Gastroesophageal sphincter (tissue), 3 donors: ENCODE results near the gene FAM43B.

Source experiments
- EP300 ChIP-seq: sonication (generic); formaldehyde crosslinking; IDR thresholded peaks from one replicate; pipeline ENCODE4 v1.6.1; 2017; ENCODE audit warnings: antibody characterized with exemption, mild to moderate bottlenecking
- TF ChIP-seq, protein P1 (sequence below), 4 experiments: fragments of 200-600 bp in 2 of 4; fragments of 450-650 bp in 2 of 4; sonication (generic) in 1 of 4; IDR thresholded peaks; one replicate each; pipeline ENCODE4 v1.5.1; 2017 to 2019; ENCODE audit warnings: antibody characterized with exemption in 4 of 4, mild to moderate bottlenecking in 2 of 4, moderate library complexity in 2 of 4

DNA sequence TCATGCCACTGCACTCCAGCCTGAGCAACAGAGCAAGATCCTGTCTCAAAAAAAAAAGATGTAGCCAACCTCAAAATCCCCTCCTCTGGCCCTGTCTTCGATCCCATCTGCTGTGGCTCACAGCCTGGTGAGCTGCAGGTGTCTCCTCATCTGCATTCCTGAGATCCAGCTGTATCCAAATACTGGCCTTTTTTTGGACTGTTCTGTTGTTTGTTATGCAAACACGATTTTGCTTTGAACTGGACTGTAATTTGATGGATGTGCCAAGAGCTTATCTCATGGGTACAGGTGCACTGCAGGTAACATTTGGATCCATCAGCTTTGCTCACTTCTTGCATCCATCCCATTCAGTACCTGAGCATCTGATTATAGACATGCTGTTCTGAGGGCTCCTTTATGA is 14.1 kb upstream of the FAM43B start:
- TF ChIP-seq, protein P1, sequence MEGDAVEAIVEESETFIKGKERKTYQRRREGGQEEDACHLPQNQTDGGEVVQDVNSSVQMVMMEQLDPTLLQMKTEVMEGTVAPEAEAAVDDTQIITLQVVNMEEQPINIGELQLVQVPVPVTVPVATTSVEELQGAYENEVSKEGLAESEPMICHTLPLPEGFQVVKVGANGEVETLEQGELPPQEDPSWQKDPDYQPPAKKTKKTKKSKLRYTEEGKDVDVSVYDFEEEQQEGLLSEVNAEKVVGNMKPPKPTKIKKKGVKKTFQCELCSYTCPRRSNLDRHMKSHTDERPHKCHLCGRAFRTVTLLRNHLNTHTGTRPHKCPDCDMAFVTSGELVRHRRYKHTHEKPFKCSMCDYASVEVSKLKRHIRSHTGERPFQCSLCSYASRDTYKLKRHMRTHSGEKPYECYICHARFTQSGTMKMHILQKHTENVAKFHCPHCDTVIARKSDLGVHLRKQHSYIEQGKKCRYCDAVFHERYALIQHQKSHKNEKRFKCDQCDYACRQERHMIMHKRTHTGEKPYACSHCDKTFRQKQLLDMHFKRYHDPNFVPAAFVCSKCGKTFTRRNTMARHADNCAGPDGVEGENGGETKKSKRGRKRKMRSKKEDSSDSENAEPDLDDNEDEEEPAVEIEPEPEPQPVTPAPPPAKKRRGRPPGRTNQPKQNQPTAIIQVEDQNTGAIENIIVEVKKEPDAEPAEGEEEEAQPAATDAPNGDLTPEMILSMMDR (IDR thresholded peaks at IDR 0.05) = no peak
- no peak for TF ChIP-seq EP300
